ENCODE measurements around the gene PLOD2. TPM values are rescaled to one million over a fixed set of nuclear protein-coding genes. Genes with fewer than 3 reads are reported as not detected.

The PLOD2 gene
- polyA plus RNA-seq, 1 donor (not counting 4 experiments of a cell fraction or from before 2014, with no cell fraction given): 30.0 TPM

DNA sequence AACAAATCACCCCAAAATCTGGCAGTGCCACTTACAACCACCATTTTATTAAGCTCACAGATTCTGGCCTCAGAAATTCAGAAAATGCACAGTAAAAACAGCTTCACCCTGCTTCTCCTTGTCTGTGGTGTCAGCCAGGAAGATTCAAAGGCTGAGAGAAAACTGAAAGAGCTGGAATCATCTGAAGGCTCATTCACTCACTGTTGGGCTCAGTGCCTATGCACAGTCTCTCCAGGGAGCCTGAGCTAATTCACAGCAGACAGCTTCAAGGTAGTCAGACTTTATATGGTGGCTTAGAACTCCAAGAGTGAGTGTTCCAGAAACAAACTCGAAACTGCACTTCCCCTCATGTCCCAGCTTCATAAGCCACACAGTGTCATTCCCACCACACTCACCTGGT, 16.5 kb upstream of the PLOD2 start:
- H3K4me2 ChIP-seq (ENCODE audit: control insufficient read depth, extremely low read depth, insufficient read depth, low read depth, low read length): no peak overlapping the region
- no peaks in the 10 kb centered on the region for H3K36me3 ChIP-seq (ENCODE audit: control insufficient read depth in 2 of 2, extremely low read depth in 1 of 2, insufficient read depth in 2 of 2, low read length in 2 of 2)
- no peak overlapping the region for H3K4me3 ChIP-seq (ENCODE audit: control insufficient read depth in 2 of 3, extremely low read depth in 1 of 3, insufficient read depth in 2 of 3, low read depth in 1 of 3, low read length in 3 of 3)
- TF ChIP-seq, protein P1, sequence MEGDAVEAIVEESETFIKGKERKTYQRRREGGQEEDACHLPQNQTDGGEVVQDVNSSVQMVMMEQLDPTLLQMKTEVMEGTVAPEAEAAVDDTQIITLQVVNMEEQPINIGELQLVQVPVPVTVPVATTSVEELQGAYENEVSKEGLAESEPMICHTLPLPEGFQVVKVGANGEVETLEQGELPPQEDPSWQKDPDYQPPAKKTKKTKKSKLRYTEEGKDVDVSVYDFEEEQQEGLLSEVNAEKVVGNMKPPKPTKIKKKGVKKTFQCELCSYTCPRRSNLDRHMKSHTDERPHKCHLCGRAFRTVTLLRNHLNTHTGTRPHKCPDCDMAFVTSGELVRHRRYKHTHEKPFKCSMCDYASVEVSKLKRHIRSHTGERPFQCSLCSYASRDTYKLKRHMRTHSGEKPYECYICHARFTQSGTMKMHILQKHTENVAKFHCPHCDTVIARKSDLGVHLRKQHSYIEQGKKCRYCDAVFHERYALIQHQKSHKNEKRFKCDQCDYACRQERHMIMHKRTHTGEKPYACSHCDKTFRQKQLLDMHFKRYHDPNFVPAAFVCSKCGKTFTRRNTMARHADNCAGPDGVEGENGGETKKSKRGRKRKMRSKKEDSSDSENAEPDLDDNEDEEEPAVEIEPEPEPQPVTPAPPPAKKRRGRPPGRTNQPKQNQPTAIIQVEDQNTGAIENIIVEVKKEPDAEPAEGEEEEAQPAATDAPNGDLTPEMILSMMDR (optimal IDR thresholded peaks at IDR 0.05 in 1 of 3, IDR thresholded peaks at IDR 0.05 in 1 of 3, conservative IDR thresholded peaks at IDR 0.05 in 1 of 3; ENCODE audit: extremely low read depth in 1 of 3, insufficient read depth in 2 of 3, low read length in 3 of 3): no peak
- no peak for TF ChIP-seq EZH2 (IDR thresholded peaks at IDR 0.05; ENCODE audit: low read length)
- H3K9me1 ChIP-seq (ENCODE audit: control insufficient read depth, extremely low read depth, insufficient read depth, low read length): no peaks in the 10 kb centered on the region
- H3K9ac ChIP-seq (ENCODE audit: control insufficient read depth, extremely low read depth, insufficient read depth, low read length): no peak overlapping the region
- peaks cover 3% of the 10 kb centered on the region for H3K4me1 ChIP-seq (ENCODE audit: control insufficient read depth, extremely low read depth, insufficient read depth, low read length)
- H4K20me1 ChIP-seq (ENCODE audit: control insufficient read depth, extremely low read depth, insufficient read depth, low read length): no peaks in the 10 kb centered on the region
- no peak overlapping the region for H3K27ac ChIP-seq (ENCODE audit: control insufficient read depth, insufficient read depth, low read length)
- no peak overlapping the region for H2AFZ ChIP-seq (ENCODE audit: control insufficient read depth, low read length)
- no peaks in the 10 kb centered on the region for H3K27me3 ChIP-seq (ENCODE audit: control insufficient read depth, extremely low read depth, insufficient read depth, low read length)
- H3K9me3 ChIP-seq (ENCODE audit: control insufficient read depth, low read depth, low read length): no peaks in the 10 kb centered on the region
- H3K79me2 ChIP-seq (ENCODE audit: control insufficient read depth, insufficient read depth, low read length): no peaks in the 10 kb centered on the region
- DNase-seq (ENCODE audit: low read depth, low spot score) (no peak), FAIRE-seq (no peak)
- dilution Hi-C loops (cut with MboI; ENCODE audit: extremely low pct_ligation_motif_present, low sequenced_read_pairs): no loop called here

DNA sequence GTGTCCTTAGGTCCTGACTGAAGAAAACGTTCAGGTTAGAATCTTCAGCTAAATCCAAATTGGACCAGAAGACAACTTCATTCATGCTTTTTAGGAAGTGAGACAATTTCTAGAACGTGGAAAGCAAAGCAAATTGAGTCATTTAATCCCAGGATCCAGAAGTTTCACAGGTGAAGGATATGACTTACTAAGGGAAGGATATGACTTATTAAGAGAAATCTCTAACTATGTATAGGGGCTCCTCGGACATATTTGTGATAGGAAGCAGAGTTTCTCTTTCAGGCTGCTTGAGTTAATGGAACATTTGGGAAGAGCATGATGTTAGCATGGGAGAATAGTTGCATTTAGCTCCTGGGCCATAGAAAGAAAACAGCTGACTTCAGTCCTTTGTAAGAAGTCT, 16.1 kb upstream of the PLOD2 start:
- Histone ChIP-seq H2AFZ (ENCODE audit: control insufficient read depth, low read length) (no peak overlapping the region), H4K20me1 (ENCODE audit: control insufficient read depth, extremely low read depth, insufficient read depth, low read length) (no peaks in the 10 kb centered on the region), H3K27me3 (ENCODE audit: control insufficient read depth, extremely low read depth, insufficient read depth, low read length) (no peaks in the 10 kb centered on the region), H3K9ac (ENCODE audit: control insufficient read depth, extremely low read depth, insufficient read depth, low read length) (no peak overlapping the region), H3K36me3 (ENCODE audit: control insufficient read depth in 2 of 2, extremely low read depth in 1 of 2, insufficient read depth in 2 of 2, low read length in 2 of 2) (no peaks in the 10 kb centered on the region), H3K79me2 (ENCODE audit: control insufficient read depth, insufficient read depth, low read length) (no peaks in the 10 kb centered on the region), H3K4me3 (ENCODE audit: control insufficient read depth in 2 of 3, extremely low read depth in 1 of 3, insufficient read depth in 2 of 3, low read depth in 1 of 3, low read length in 3 of 3) (no peak overlapping the region), H3K4me2 (ENCODE audit: control insufficient read depth, extremely low read depth, insufficient read depth, low read depth, low read length) (no peak overlapping the region), H3K4me1 (ENCODE audit: control insufficient read depth, extremely low read depth, insufficient read depth, low read length) (peaks cover 3% of the 10 kb centered on the region), H3K27ac (ENCODE audit: control insufficient read depth, insufficient read depth, low read length) (no peak overlapping the region), H3K9me1 (ENCODE audit: control insufficient read depth, extremely low read depth, insufficient read depth, low read length) (no peaks in the 10 kb centered on the region), H3K9me3 (ENCODE audit: control insufficient read depth, low read depth, low read length) (no peaks in the 10 kb centered on the region)
- no peak for FAIRE-seq
- no peak for DNase-seq (ENCODE audit: low read depth, low spot score)
- dilution Hi-C loops (cut with MboI; ENCODE audit: extremely low pct_ligation_motif_present, low sequenced_read_pairs): no loop called here
- TF ChIP-seq EZH2 (IDR thresholded peaks at IDR 0.05; ENCODE audit: low read length): no peak
- TF ChIP-seq, protein P1 (optimal IDR thresholded peaks at IDR 0.05 in 1 of 3, IDR thresholded peaks at IDR 0.05 in 1 of 3, conservative IDR thresholded peaks at IDR 0.05 in 1 of 3; ENCODE audit: extremely low read depth in 1 of 3, insufficient read depth in 2 of 3, low read length in 3 of 3): no peak
